Stimulated activated CD4-positive, alpha-beta T cell treated with anti-CD3 and anti-CD28 coated beads, Interleukin-4, amount 100 ng/mL, for 48 hours (primary cell): Measurements from ENCODE around the gene WAC.
"Not testable (repeated sequence)": the region's sequence is repeated elsewhere in the genome, so short reads cannot be mapped to it uniquely, and the experiment has no call there.

Source experiments
- DNase-seq, 2 donors: peaks; one replicate each; pipeline ENCODE4 v3.0.0-alpha.2; 2020; ENCODE audit warnings: low read depth in 2 of 2

WAC gene

GRCh38 chr10:28569506-28570159 is 36.7 kb downstream of the WAC start:
- no peak for DNase-seq

- DNase-seq = no peak
These were observed 37.7 kb downstream of the WAC start for GRCh38 chr10:28570598-28570997.

- no peak for DNase-seq
These were observed 38.3 kb downstream of the WAC start for GRCh38 chr10:28571265-28571664.

- not testable (repeated sequence) for DNase-seq
These were observed 41.3 kb downstream of the WAC start for GRCh38 chr10:28574214-28574613.

GRCh38 chr10:28575852-28576251 is 42.9 kb downstream of the WAC start:
- no peak for DNase-seq

GRCh38 chr10:28577506-28577905 is 44.6 kb downstream of the WAC start:
- no peak for DNase-seq

- no peak for DNase-seq
These were observed 45.5 kb downstream of the WAC start for GRCh38 chr10:28578454-28578853.

GRCh38 chr10:28580825-28581224 is 47.9 kb downstream of the WAC start:
- no peak for DNase-seq

GRCh38 chr10:28581916-28582315 is 49.0 kb downstream of the WAC start:
- no peak for DNase-seq

- no peak for DNase-seq
These were observed 52.2 kb downstream of the WAC start for GRCh38 chr10:28585076-28585475.

GRCh38 chr10:28586176-28586575 is 53.3 kb downstream of the WAC start:
- DNase-seq = no peak

- DNase-seq = no peak
These were observed 54.5 kb downstream of the WAC start for GRCh38 chr10:28587270-28587969.

- DNase-seq = no peak
These were observed 55.0 kb downstream of the WAC start for GRCh38 chr10:28587970-28588290.

- DNase-seq = no peak
These were observed 60.0 kb downstream of the WAC start for GRCh38 chr10:28592953-28593352.

- no peak for DNase-seq
These were observed 60.9 kb downstream of the WAC start for GRCh38 chr10:28593811-28594210.

- no peak for DNase-seq
These were observed 61.5 kb downstream of the WAC start for GRCh38 chr10:28594406-28594805.

GRCh38 chr10:28595613-28596012 is 62.7 kb downstream of the WAC start:
- no peak for DNase-seq

- DNase-seq = no peak
These were observed 67.1 kb downstream of the WAC start for GRCh38 chr10:28600056-28600455.

GRCh38 chr10:28601012-28601411 is 68.1 kb downstream of the WAC start:
- no peak for DNase-seq

GRCh38 chr10:28604567-28605536 is 71.9 kb downstream of the WAC start:
- DNase-seq = no peak

GRCh38 chr10:28606568-28606967 is 73.7 kb downstream of the WAC start:
- no peak for DNase-seq

GRCh38 chr10:28609636-28610035 is 76.7 kb downstream of the WAC start:
- DNase-seq = not testable (repeated sequence)

- no peak for DNase-seq
These were observed 80.0 kb downstream of the WAC start for GRCh38 chr10:28612877-28613276.
